Lower leg skin (tissue), 3 donors: ENCODE results near the gene PRKCE.

Experiments used
- POLR2A ChIP-seq, 2 donors: fragments of 450-650 bp; IDR thresholded peaks; one replicate each; pipeline ENCODE4 v1.6.1; 2016 to 2017; ENCODE audit warnings: antibody characterized with exemption in 2 of 2, mild to moderate bottlenecking in 1 of 2, moderate library complexity in 1 of 2
- TF ChIP-seq, protein P1 (sequence below), 3 donors: fragments of 450-650 bp; IDR thresholded peaks; one replicate each; pipeline ENCODE4 v1.5.1; 2016; ENCODE audit warnings: antibody characterized with exemption in 3 of 3, mild to moderate bottlenecking in 3 of 3, moderate library complexity in 2 of 3

DNA sequence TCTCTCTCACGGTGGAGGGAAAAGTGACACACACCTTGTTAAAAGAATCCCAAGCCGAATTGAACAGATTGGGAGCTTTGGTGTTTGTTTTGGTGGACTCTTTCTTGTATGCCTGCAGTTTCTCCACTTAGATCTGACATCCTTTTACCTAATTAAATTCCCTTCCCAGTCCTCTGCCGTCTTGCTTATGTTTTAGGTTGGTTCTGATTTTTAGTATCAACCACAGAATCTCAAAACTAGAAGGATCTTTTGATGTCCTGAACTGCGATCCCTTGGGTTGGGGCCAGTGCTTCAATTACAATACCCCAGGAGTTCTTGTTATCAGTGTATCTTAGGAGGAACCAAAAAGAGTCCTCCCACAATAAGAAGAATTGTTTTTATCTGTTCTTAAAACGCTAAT lies 112.3 kb downstream of the PRKCE start:
- TF ChIP-seq, protein P1, sequence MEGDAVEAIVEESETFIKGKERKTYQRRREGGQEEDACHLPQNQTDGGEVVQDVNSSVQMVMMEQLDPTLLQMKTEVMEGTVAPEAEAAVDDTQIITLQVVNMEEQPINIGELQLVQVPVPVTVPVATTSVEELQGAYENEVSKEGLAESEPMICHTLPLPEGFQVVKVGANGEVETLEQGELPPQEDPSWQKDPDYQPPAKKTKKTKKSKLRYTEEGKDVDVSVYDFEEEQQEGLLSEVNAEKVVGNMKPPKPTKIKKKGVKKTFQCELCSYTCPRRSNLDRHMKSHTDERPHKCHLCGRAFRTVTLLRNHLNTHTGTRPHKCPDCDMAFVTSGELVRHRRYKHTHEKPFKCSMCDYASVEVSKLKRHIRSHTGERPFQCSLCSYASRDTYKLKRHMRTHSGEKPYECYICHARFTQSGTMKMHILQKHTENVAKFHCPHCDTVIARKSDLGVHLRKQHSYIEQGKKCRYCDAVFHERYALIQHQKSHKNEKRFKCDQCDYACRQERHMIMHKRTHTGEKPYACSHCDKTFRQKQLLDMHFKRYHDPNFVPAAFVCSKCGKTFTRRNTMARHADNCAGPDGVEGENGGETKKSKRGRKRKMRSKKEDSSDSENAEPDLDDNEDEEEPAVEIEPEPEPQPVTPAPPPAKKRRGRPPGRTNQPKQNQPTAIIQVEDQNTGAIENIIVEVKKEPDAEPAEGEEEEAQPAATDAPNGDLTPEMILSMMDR (IDR thresholded peaks at IDR 0.05) = no peak
- TF ChIP-seq POLR2A (IDR thresholded peaks at IDR 0.05) = no peak
